Suprapubic skin (tissue), 4 donors: ENCODE data around the gene KRTAP5-4. TPM values are rescaled to one million over a fixed set of nuclear protein-coding genes. Genes with fewer than 3 reads are reported as not detected.
"Not testable (repeated sequence)": the region's sequence is repeated elsewhere in the genome, so short reads cannot be mapped to it uniquely, and the experiment has no call there.

Experiments
- DNase-seq, 2 donors: peaks; one replicate each; pipeline ENCODE4 v3.0.0-alpha.2; 2019; ENCODE audit warnings: low spot score in 2 of 2
- H3K27ac ChIP-seq: fragments of 200-600 bp; sonication (generic); one replicate; pipeline ENCODE4 v1.5.1; 2019
- H3K27me3 ChIP-seq: fragments of 200-600 bp; sonication (generic); one replicate; pipeline ENCODE4 v1.5.1; 2019
- H3K36me3 ChIP-seq: fragments of 200-600 bp; sonication (generic); one replicate; pipeline ENCODE4 v1.5.1; 2019
- H3K4me1 ChIP-seq: fragments of 200-600 bp; sonication (generic); one replicate; pipeline ENCODE4 v1.5.1; 2019
- H3K4me3 ChIP-seq: fragments of 200-600 bp; sonication (generic); one replicate; pipeline ENCODE4 v1.5.1; 2019; ENCODE audit warnings: mild to moderate bottlenecking
- H3K9me3 ChIP-seq: fragments of 200-600 bp; sonication (generic); one replicate; pipeline ENCODE4 v1.5.1; 2019
- CTCF ChIP-seq, 2 donors: fragments of 200-600 bp in 1 of 2; fragments of 450-650 bp in 1 of 2; sonication (generic) in 1 of 2; IDR thresholded peaks; one replicate each; pipeline ENCODE4 v1.5.1; 2016 to 2019; ENCODE audit warnings: antibody characterized with exemption in 2 of 2, mild to moderate bottlenecking in 1 of 2, moderate library complexity in 1 of 2
- EP300 ChIP-seq: sonication (generic); formaldehyde crosslinking; IDR thresholded peaks from one replicate; pipeline ENCODE4 v1.6.1; 2017; ENCODE audit warnings: antibody characterized with exemption
- POLR2A ChIP-seq, 2 donors: fragments of 450-650 bp; IDR thresholded peaks; one replicate each; pipeline ENCODE4 v1.6.1; 2017; ENCODE audit warnings: antibody characterized with exemption in 2 of 2, mild to moderate bottlenecking in 2 of 2, moderate library complexity in 2 of 2
- POLR2AphosphoS5 ChIP-seq, 3 donors: sonication (generic); formaldehyde crosslinking; IDR thresholded peaks; one replicate each; pipeline ENCODE4 v1.6.1; 2017; ENCODE audit warnings: antibody characterized with exemption in 3 of 3
- WGBS: methylation state at CpG from one replicate; pipeline ENCODE4 v1.1.5; 2018; 5-methylcytosine and 5-hydroxymethylcytosine counted together
- total RNA-seq, 4 donors: library from RNA; depleted of rRNA; stranded (reverse); fragments of >200 nt; gene quantifications; one replicate each; pipeline ENCODE4 v1.1.0, GENCODE V29; 2016

The KRTAP5-4 gene
- total RNA-seq, 4 donors from 2014 or later = 0.55 to 3.6 (median 3.5) TPM; not detected in 1

- WGBS = 92% methylated on average over 25 of the region's 35 CpGs
- Histone ChIP-seq H3K36me3 (no peaks in the 10 kb centered on the region), H3K9me3 (no peaks in the 10 kb centered on the region), H3K4me3 (no peak overlapping the region), H3K4me1 (peaks cover 9% of the 10 kb centered on the region), H3K27ac (no peak overlapping the region), H3K27me3 (peaks cover 10% of the 10 kb centered on the region)
- no peak for TF ChIP-seq EP300
- no peak for TF ChIP-seq POLR2A (IDR thresholded peaks at IDR 0.05)
- no peak for TF ChIP-seq POLR2AphosphoS5 (IDR thresholded peaks at IDR 0.05)
- TF ChIP-seq CTCF (IDR thresholded peaks at IDR 0.05) = no peak
- DNase-seq = no peak
Measured at GRCh38 chr11:1647901-1648652, 26.1 kb upstream of the KRTAP5-4 start.

GRCh38 chr11:1646540-1646939, 24.6 kb upstream of the KRTAP5-4 start:
- not testable (repeated sequence) for H3K4me1 ChIP-seq, H3K9me3 ChIP-seq, DNase-seq, H3K4me3 ChIP-seq, H3K27ac ChIP-seq, H3K36me3 ChIP-seq
- H3K27me3 ChIP-seq = peaks cover 13% of the 10 kb centered on the region
- WGBS = 89% methylated on average over 10 of the region's 10 CpGs

DNA sequence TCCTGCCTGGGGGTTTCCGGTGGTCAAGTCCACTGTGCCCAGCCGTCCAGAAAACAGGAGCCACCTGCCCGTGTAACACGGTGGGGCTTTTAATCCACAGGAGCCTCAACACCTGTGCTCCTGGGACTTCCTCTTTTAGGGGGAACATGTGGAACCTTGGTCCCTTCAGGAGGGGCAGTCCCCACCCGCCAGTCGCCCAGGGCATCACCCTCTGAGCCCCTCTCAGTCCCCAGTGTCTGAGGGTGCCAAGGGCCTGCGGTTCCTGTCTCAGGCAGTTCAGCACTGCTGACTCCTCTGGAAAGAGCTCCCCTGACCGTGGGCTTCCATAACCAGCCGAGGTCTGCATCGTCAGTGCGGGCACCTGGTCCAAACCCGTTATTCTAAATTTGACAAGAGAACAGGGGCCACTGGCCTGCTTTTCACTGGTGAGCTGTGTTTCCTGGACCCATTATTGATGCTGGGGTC, 23.5 kb upstream of the KRTAP5-4 start:
- DNase-seq = no peak
- 83% methylated on average over 7 of the region's 12 CpGs for WGBS
- Histone ChIP-seq H3K9me3 (no peaks in the 10 kb centered on the region), H3K4me1 (no peaks in the 10 kb centered on the region), H3K36me3 (no peaks in the 10 kb centered on the region), H3K27ac (no peak overlapping the region), H3K27me3 (peaks cover 24% of the 10 kb centered on the region), H3K4me3 (no peak overlapping the region)
- TF ChIP-seq CTCF (IDR thresholded peaks at IDR 0.05) (no peak), POLR2A (IDR thresholded peaks at IDR 0.05) (no peak), EP300 (no peak), POLR2AphosphoS5 (IDR thresholded peaks at IDR 0.05) (no peak)

DNA sequence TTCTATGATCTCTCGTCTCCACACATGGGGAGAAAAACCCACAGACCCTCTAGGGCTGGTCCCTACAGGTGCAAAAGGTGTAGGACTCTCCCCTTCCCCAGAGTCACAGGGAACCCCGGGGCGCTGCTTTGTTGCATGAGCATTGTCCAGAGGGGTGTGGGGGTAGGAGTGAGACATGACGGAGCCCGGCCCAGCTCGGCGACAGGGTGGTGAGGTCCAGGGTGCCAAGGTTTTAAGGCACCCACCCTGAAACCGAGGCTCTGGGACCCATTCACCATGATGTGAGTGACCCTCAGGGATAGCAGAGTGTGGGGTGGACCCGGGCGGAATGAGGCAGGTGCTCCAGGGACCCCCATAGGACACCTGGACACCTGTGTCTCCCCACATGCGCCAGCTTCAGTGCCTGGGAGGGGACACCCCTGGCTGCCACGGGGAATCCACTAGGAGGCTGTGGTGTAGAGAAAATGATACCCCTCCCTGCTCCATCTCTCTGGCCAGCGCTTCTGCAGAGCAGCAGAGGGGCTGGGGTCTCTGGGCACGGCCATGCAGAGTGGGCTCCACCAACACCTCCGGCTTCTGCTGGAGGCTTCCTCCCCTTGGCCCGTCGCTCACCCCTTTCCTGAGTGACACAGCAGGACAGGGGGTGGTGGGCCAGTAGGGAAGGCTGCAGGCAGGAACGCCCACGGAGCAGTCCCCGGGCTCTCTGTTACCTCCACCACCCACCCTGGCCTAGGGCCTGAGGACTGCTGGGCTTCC, 22.8 kb upstream of the KRTAP5-4 start:
- TF ChIP-seq EP300 (no peak), CTCF (IDR thresholded peaks at IDR 0.05) (no peak), POLR2A (IDR thresholded peaks at IDR 0.05) (no peak), POLR2AphosphoS5 (IDR thresholded peaks at IDR 0.05) (no peak)
- peaks cover 30% of the 10 kb centered on the region for H3K27me3 ChIP-seq
- peaks cover 4% of the 10 kb centered on the region for H3K4me1 ChIP-seq
- DNase-seq = no peak
- WGBS = 92% methylated on average over 12 of the region's 20 CpGs
- no peak overlapping the region for H3K4me3 ChIP-seq
- no peaks in the 10 kb centered on the region for H3K36me3 ChIP-seq
- H3K27ac ChIP-seq = no peak overlapping the region
- no peaks in the 10 kb centered on the region for H3K9me3 ChIP-seq

DNA sequence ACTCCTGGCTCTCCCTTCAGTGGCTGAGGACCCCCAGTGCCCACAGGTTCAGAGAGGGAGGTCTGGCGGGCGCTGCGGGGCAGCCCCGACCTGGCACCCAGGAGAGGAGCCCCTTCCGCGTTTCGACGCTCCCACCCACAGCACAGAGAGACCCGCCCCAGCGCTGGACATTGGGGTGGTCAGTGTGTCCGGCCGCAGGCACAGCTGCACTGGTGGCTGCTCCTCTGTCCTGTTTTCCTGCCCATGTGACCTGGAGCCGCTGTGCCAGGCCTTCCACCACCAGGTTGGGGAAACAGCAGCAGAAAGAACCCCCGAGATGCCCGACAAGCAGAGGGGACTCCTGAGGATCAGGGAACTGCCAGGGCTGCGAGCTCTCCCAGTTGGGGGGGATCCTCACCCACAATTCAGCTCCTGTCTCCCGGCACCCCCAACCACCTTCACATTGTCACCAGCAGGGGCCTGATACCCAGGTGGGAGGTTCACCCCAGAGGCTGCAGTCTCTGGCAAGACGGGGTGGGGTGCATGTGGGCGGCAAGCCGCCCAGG, 21.3 kb upstream of the KRTAP5-4 start:
- H3K36me3 ChIP-seq = no peaks in the 10 kb centered on the region
- no peak overlapping the region for H3K4me3 ChIP-seq
- H3K27ac ChIP-seq = no peak overlapping the region
- DNase-seq = no peak
- peaks cover 17% of the 10 kb centered on the region for H3K4me1 ChIP-seq
- TF ChIP-seq CTCF (IDR thresholded peaks at IDR 0.05) (no peak), POLR2AphosphoS5 (IDR thresholded peaks at IDR 0.05) (no peak), EP300 (no peak), POLR2A (IDR thresholded peaks at IDR 0.05) (no peak)
- H3K9me3 ChIP-seq = no peaks in the 10 kb centered on the region
- peaks cover 43% of the 10 kb centered on the region for H3K27me3 ChIP-seq
- 92% methylated on average over 3 of the region's 20 CpGs for WGBS
